GM21786 (cell line): Measurements from ENCODE around the gene SEC14L2.
"Not testable (repeated sequence)": the region's sequence is repeated elsewhere in the genome, so short reads cannot be mapped to it uniquely, and the experiment has no call there.

Source experiments
- ATAC-seq: cut with Tn5 transposase; IDR thresholded peaks from one replicate; pipeline ENCODE4 v1.9.1; 2021; ENCODE audit not compliant: unreplicated experiment

SEC14L2 gene

GRCh38 chr22:30402028-30402765 is 5.4 kb downstream of the SEC14L2 start:
- no peak for ATAC-seq

- ATAC-seq, result not testable (repeated sequence)
Observed at GRCh38 chr22:30402766-30403104, 5.9 kb downstream of the SEC14L2 start.

- ATAC-seq, result no peak
Observed at GRCh38 chr22:30404307-30404706, 7.5 kb downstream of the SEC14L2 start.

GRCh38 chr22:30405731-30406130 is 8.9 kb downstream of the SEC14L2 start:
- ATAC-seq, result no peak

- no peak for ATAC-seq
Observed at GRCh38 chr22:30406400-30406799, 9.6 kb downstream of the SEC14L2 start.

GRCh38 chr22:30408388-30409102 is 11.7 kb downstream of the SEC14L2 start:
- ATAC-seq, result no peak

GRCh38 chr22:30411780-30412179 is 15.0 kb downstream of the SEC14L2 start:
- no peak for ATAC-seq

- no peak for ATAC-seq
Observed at GRCh38 chr22:30413001-30413400, 16.2 kb downstream of the SEC14L2 start.

- ATAC-seq, result no peak
Observed at GRCh38 chr22:30413745-30414524, 17.1 kb downstream of the SEC14L2 start.

GRCh38 chr22:30414525-30415047 is 17.8 kb downstream of the SEC14L2 start:
- ATAC-seq, result no peak

- no peak for ATAC-seq
Observed at GRCh38 chr22:30416403-30416802, 19.6 kb downstream of the SEC14L2 start.

GRCh38 chr22:30416837-30417236 is 20.0 kb downstream of the SEC14L2 start:
- no peak for ATAC-seq

GRCh38 chr22:30420347-30421125 is 23.7 kb downstream of the SEC14L2 start:
- no peak for ATAC-seq

- no peak for ATAC-seq
Observed at GRCh38 chr22:30421695-30422480, 25.1 kb downstream of the SEC14L2 start.

GRCh38 chr22:30422481-30423300 is 25.9 kb downstream of the SEC14L2 start:
- ATAC-seq, result no peak

- peak; percentile 24 for ATAC-seq
Observed at GRCh38 chr22:30423301-30423958, 26.6 kb downstream of the SEC14L2 start.

- peak; percentile 83 for ATAC-seq
Observed at GRCh38 chr22:30423959-30424533, 27.2 kb downstream of the SEC14L2 start.
